Lung (tissue), 12 donors: ENCODE measurements around the gene LINC00305. TPM values are rescaled to one million over a fixed set of nuclear protein-coding genes. Genes with fewer than 3 reads are reported as not detected.

Experiments
- ATAC-seq: fragments of 200-7000 bp; cut with Tn5 transposase; one replicate; pipeline ENCODE4 v1.9.1; 2020; ENCODE audit warnings: moderate number of reproducible peaks; ENCODE audit not compliant: insufficient read depth, low FRiP score
- DNase-seq, 3 donors: peaks; one replicate each; pipeline ENCODE4 v3.0.0-alpha.2; 2013 to 2017
- H3K27ac ChIP-seq, 2 donors: one replicate each; pipeline ENCODE4 v1.5.1; 2013; ENCODE audit warnings: mild to moderate bottlenecking in 2 of 2, moderate library complexity in 2 of 2, control low read depth in 1 of 2, inconsistent platforms in 1 of 2, low read depth in 1 of 2, low read length in 1 of 2
- H3K27me3 ChIP-seq, 3 donors: one replicate each; pipeline ENCODE4 v1.5.1; 2013; ENCODE audit warnings: low read length in 2 of 3; ENCODE audit not compliant: control insufficient read depth in 3 of 3, insufficient read depth in 3 of 3
- H3K36me3 ChIP-seq, 4 donors: one replicate each; pipeline ENCODE4 v1.5.1; 2013; ENCODE audit warnings: low read length in 4 of 4, mild to moderate bottlenecking in 1 of 4, moderate library complexity in 1 of 4; ENCODE audit not compliant: control insufficient read depth in 4 of 4, insufficient read depth in 4 of 4
- H3K4me1 ChIP-seq, 5 donors: one replicate each; pipeline ENCODE4 v1.5.1; 2013; ENCODE audit warnings: low read length in 5 of 5, mild to moderate bottlenecking in 2 of 5, moderate library complexity in 1 of 5; ENCODE audit not compliant: control insufficient read depth in 5 of 5, insufficient read depth in 5 of 5
- H3K4me3 ChIP-seq: one replicate; pipeline ENCODE4 v1.5.1; 2013; ENCODE audit warnings: mild to moderate bottlenecking, control low read depth, moderate library complexity
- H3K9ac ChIP-seq, 2 donors: one replicate each; pipeline ENCODE4 v1.5.1; 2013; ENCODE audit warnings: low read length in 2 of 2, control low read depth in 1 of 2; ENCODE audit not compliant: insufficient read depth in 1 of 2
- H3K9me3 ChIP-seq, 4 donors: one replicate each; pipeline ENCODE4 v1.5.1; 2013; ENCODE audit warnings: low read length in 3 of 4, mild to moderate bottlenecking in 1 of 4, moderate library complexity in 1 of 4; ENCODE audit not compliant: control insufficient read depth in 4 of 4, insufficient read depth in 3 of 4
- CTCF ChIP-seq: IDR thresholded peaks from 2 replicates; pipeline ENCODE4 v1.5.1; 2012; ENCODE audit warnings: mild to moderate bottlenecking; ENCODE audit errors: control extremely low read depth, extremely low read depth
- WGBS, 2 donors: extraction: QIAGEN DNeasy Blood & Tissue Kit; methylation state at CpG; one replicate each; pipeline ENCODE4 v1.1.7; 2013; 5-methylcytosine and 5-hydroxymethylcytosine counted together
- polyA plus RNA-seq, 2 donors: library from polyadenylated mRNA; stranded (reverse); fragments of 200-250 nt; gene quantifications; one replicate each; pipeline ENCODE4 v1.2.1, GENCODE V29; 2013
- total RNA-seq, 2 donors: library from RNA; depleted of rRNA in 1 of 2; stranded (reverse); fragments of >200 nt in 1 of 2; gene quantifications; one replicate each; pipeline ENCODE4 v1.2.1, GENCODE V29; 2014 to 2021
- donor health status: control.
- donor health status: control.
- donor health status: Bipolar disorder and iron deficiency.
- donor health status: healthy.
- donor health status: DM: yes; HTN: yes; CAD: no.

Gene LINC00305
- total and polyA plus RNA-seq, 4 donors: 0.44 TPM; not detected in 3

GRCh38 chr18:64031411-64031810, 117.5 kb downstream of the LINC00305 start:
- Histone ChIP-seq H3K9ac (no peak overlapping the region), H3K9me3 (peaks cover 0 to 2% (median 0%) of the 10 kb centered on the region in 4 donors), H3K27me3 (no peaks in the 10 kb centered on the region), H3K27ac (no peak overlapping the region), H3K4me1 (no peaks in the 10 kb centered on the region), H3K4me3 (no peak overlapping the region), H3K36me3 (no peaks in the 10 kb centered on the region)
- DNase-seq (no peak), ATAC-seq (no peak)
- no peak for TF ChIP-seq CTCF
- 77 to 85% methylated on average over 3 of the region's 3 CpGs for WGBS, 2 donors

Other genes starting within 250 kb of the LINC00305 start
- gene SERPINB10, start 241.1 kb downstream of the LINC00305 start, total RNA-seq: under 1 TPM; 0.63 to 0.64 TPM
- gene SERPINB10, start 241.1 kb downstream of the LINC00305 start, polyA plus RNA-seq: under 1 TPM in 1 of 2 donors, not detected in 1; 0.96 TPM
- gene HMSD, start 199.8 kb downstream of the LINC00305 start, total RNA-seq: 1 to 10 TPM in 1 of 2 donors, under 1 TPM in 1; 0.17 to 2.3 TPM
- under 1 TPM; 0.60 to 0.93 TPM for gene HMSD, start 199.8 kb downstream of the LINC00305 start, polyA plus RNA-seq
- gene SERPINB8, start 179.0 kb downstream of the LINC00305 start, total RNA-seq: 10 to 100 TPM in 1 of 2 donors, 1 to 10 TPM in 1; 5.7 to 29.3 TPM
- gene SERPINB8, start 179.0 kb downstream of the LINC00305 start, polyA plus RNA-seq: 10 to 100 TPM in 1 of 2 donors, 1 to 10 TPM in 1; 8.8 to 29.6 TPM